H9 (cell line): ENCODE results near the gene CHST1. TPM values are rescaled to one million over a fixed set of nuclear protein-coding genes. Genes with fewer than 3 reads are reported as not detected.

Experiments used
- DNase-seq: peaks from one replicate; pipeline ENCODE4 v3.0.0-alpha.2; 2017
- H2AFZ ChIP-seq: one replicate; pipeline ENCODE4 v1.6.1; 2013; ENCODE audit warnings: mild to moderate bottlenecking, low read length, control low read depth, moderate library complexity
- H2AK5ac ChIP-seq: 2 replicates; pipeline ENCODE4 v1.6.1; 2013; ENCODE audit warnings: low read length, control low read depth, mixed read lengths; ENCODE audit not compliant: insufficient read length
- H2BK120ac ChIP-seq: one replicate; pipeline ENCODE4 v1.6.1; 2013; ENCODE audit warnings: low read depth, mild to moderate bottlenecking, low read length, control low read depth, inconsistent platforms; ENCODE audit not compliant: poor library complexity, severe bottlenecking
- H2BK12ac ChIP-seq: 2 replicates; pipeline ENCODE4 v1.6.1; 2013; ENCODE audit warnings: low read length, control low read depth, mixed read lengths, low read depth; ENCODE audit not compliant: insufficient read length
- H2BK15ac ChIP-seq: 2 replicates; pipeline ENCODE4 v1.6.1; 2013; ENCODE audit warnings: low read depth, low read length, control low read depth
- H2BK20ac ChIP-seq: one replicate; pipeline ENCODE4 v1.6.1; 2013; ENCODE audit warnings: low read depth, mild to moderate bottlenecking, low read length, control low read depth, inconsistent platforms; ENCODE audit not compliant: poor library complexity, severe bottlenecking
- H2BK5ac ChIP-seq: 2 replicates; pipeline ENCODE4 v1.6.1; 2013; ENCODE audit warnings: low read length, control low read depth, mixed read lengths; ENCODE audit not compliant: insufficient read length
- H3K14ac ChIP-seq: 2 replicates; pipeline ENCODE4 v1.6.1; 2013; ENCODE audit warnings: low read length, control low read depth; ENCODE audit not compliant: insufficient read depth
- H3K18ac ChIP-seq: 2 replicates; pipeline ENCODE4 v1.6.1; 2013; ENCODE audit warnings: low read depth, mild to moderate bottlenecking, mixed read lengths, low read length, control low read depth; ENCODE audit not compliant: insufficient read length
- H3K23ac ChIP-seq: 2 replicates; pipeline ENCODE4 v1.6.1; 2013; ENCODE audit warnings: low read length, control low read depth, mixed read lengths, low read depth; ENCODE audit not compliant: insufficient read length
- H3K23me2 ChIP-seq: 2 replicates; pipeline ENCODE4 v1.6.1; 2013; ENCODE audit warnings: low read depth, mild to moderate bottlenecking, mixed read lengths, low read length, control low read depth; ENCODE audit not compliant: insufficient read length, poor library complexity, severe bottlenecking
- H3K27ac ChIP-seq: 2 replicates; pipeline ENCODE4 v1.5.1; 2013; ENCODE audit warnings: low read length, control low read depth, mixed read lengths, low read depth; ENCODE audit not compliant: insufficient read length
- H3K27me3 ChIP-seq: 2 replicates; pipeline ENCODE4 v1.6.1; 2013; ENCODE audit warnings: low read length, control low read depth, inconsistent platforms; ENCODE audit not compliant: insufficient read depth
- H3K4ac ChIP-seq: 2 replicates; pipeline ENCODE4 v1.6.1; 2013; ENCODE audit warnings: low read depth, mild to moderate bottlenecking, control low read depth, inconsistent platforms, low read length, moderate library complexity
- H3K4me1 ChIP-seq: 2 replicates; pipeline ENCODE4 v1.6.1; 2013; ENCODE audit warnings: low read length, control low read depth, inconsistent platforms; ENCODE audit not compliant: insufficient read depth
- H3K4me2 ChIP-seq: 2 replicates; pipeline ENCODE4 v1.6.1; 2013; ENCODE audit warnings: low read length, control low read depth, mixed read lengths; ENCODE audit not compliant: insufficient read length, insufficient read depth
- H3K56ac ChIP-seq: 2 replicates; pipeline ENCODE4 v1.6.1; 2013; ENCODE audit warnings: low read depth, mild to moderate bottlenecking, mixed read lengths, low read length, control low read depth; ENCODE audit not compliant: insufficient read length
- H3K79me1 ChIP-seq: 2 replicates; pipeline ENCODE4 v1.6.1; 2013; ENCODE audit warnings: low read depth, mild to moderate bottlenecking, moderate library complexity, low read length, control low read depth, inconsistent platforms; ENCODE audit not compliant: insufficient read depth, poor library complexity, severe bottlenecking
- H3K79me2 ChIP-seq: 2 replicates; pipeline ENCODE4 v1.6.1; 2013; ENCODE audit warnings: low read length, control low read depth, inconsistent platforms; ENCODE audit not compliant: insufficient read depth
- H3K9ac ChIP-seq: 2 replicates; pipeline ENCODE4 v1.6.1; 2013; ENCODE audit warnings: low read length, control low read depth, mixed read lengths; ENCODE audit not compliant: insufficient read length; ENCODE audit errors: extremely low read depth
- H3K9me3 ChIP-seq: one replicate; pipeline ENCODE4 v1.6.1; 2013; ENCODE audit warnings: low read depth, low read length, inconsistent platforms; ENCODE audit not compliant: control insufficient read depth
- H3T11ph ChIP-seq: one replicate; pipeline ENCODE4 v1.6.1; 2013; ENCODE audit warnings: mild to moderate bottlenecking, low read length, control low read depth, inconsistent platforms
- H4K20me1 ChIP-seq: one replicate; pipeline ENCODE4 v1.6.1; 2013; ENCODE audit not compliant: control insufficient read depth, insufficient read length, insufficient read depth
- H4K5ac ChIP-seq: 2 replicates; pipeline ENCODE4 v1.6.1; 2013; ENCODE audit warnings: low read depth, mild to moderate bottlenecking, mixed read lengths, low read length, control low read depth; ENCODE audit not compliant: insufficient read length
- H4K8ac ChIP-seq: replicated peaks from 2 replicates; pipeline ENCODE4 v1.6.1; 2013; ENCODE audit warnings: low read length, control low read depth, mixed read lengths, low read depth; ENCODE audit not compliant: insufficient read length
- H4K91ac ChIP-seq: 2 replicates; pipeline ENCODE4 v1.6.1; 2013; ENCODE audit warnings: low read depth, mild to moderate bottlenecking, moderate library complexity, mixed read lengths, low read length, control low read depth; ENCODE audit not compliant: insufficient read length
- H3K27ac Mint-ChIP-seq, 3 experiments: 2 replicates in 2 of 3; 3 replicates in 1 of 3; pipeline ENCODE4 v1.8.0; 2020 to 2021; ENCODE audit warnings: mixed read lengths in 3 of 3, mild to moderate bottlenecking in 1 of 3, moderate library complexity in 1 of 3
- H3K27me3 Mint-ChIP-seq: 2 replicates; pipeline ENCODE4 v1.8.0; 2021; ENCODE audit warnings: low read depth, mild to moderate bottlenecking, moderate library complexity, mixed read lengths
- H3K36me3 Mint-ChIP-seq, 3 experiments: 2 replicates in 2 of 3; 3 replicates in 1 of 3; pipeline ENCODE4 v1.8.0; 2020 to 2021; ENCODE audit warnings: low read depth in 3 of 3, mixed read lengths in 3 of 3; ENCODE audit not compliant: insufficient read depth in 1 of 3
- H3K4me1 Mint-ChIP-seq, 2 experiments: 2 replicates each; pipeline ENCODE4 v1.8.0; 2020; ENCODE audit warnings: mixed read lengths in 2 of 2
- H3K4me3 Mint-ChIP-seq, 2 experiments: 2 replicates in 1 of 2; 3 replicates in 1 of 2; pipeline ENCODE4 v1.8.0; 2020 to 2021; ENCODE audit warnings: mild to moderate bottlenecking in 2 of 2, mixed read lengths in 2 of 2, moderate library complexity in 1 of 2
- H3K9me3 Mint-ChIP-seq, 2 experiments: 2 replicates in 1 of 2; 3 replicates in 1 of 2; pipeline ENCODE4 v1.8.0; 2020; ENCODE audit warnings: mild to moderate bottlenecking in 2 of 2, mixed read lengths in 2 of 2, moderate library complexity in 1 of 2
- CTCF ChIP-seq: fragments of 200-600 bp; sonication (generic); conservative IDR thresholded peaks from 3 replicates; pipeline ENCODE4 v1.8.0; 2021; ENCODE audit warnings: antibody characterized with exemption, mild to moderate bottlenecking
- WGBS: extraction: QIAGEN DNeasy Blood & Tissue Kit; methylation state at CpG from one replicate; pipeline ENCODE4 v1.1.7; 2013; ENCODE audit warnings: missing lambda C conversion rate, low lambda C conversion rate, mixed read lengths; ENCODE audit not compliant: insufficient read length; ENCODE audit errors: extremely low coverage; 5-methylcytosine and 5-hydroxymethylcytosine counted together
- microRNA-seq: library from miRNA; unstranded; fragments of <30 nt; microRNA quantifications from one replicate; pipeline ENCODE4, GENCODE V29; 2020; ENCODE audit warnings: borderline microRNAs expressed
- total RNA-seq: library from RNA; stranded (reverse); gene quantifications from 2 replicates; pipeline ENCODE4 v1.2.1, GENCODE V29; 2021

The CHST1 gene
- total RNA-seq, 1 experiment from 2014 or later, result 0.57 TPM

GRCh38 chr11:45599161-45599943, 66.1 kb downstream of the CHST1 start:
- Mint-ChIP-seq H3K4me3 (no peak overlapping the region), H3K27me3 (peaks cover 25% of the 10 kb centered on the region), H3K9me3 (no peaks in the 10 kb centered on the region; a peak in 1 of 5 replicates), H3K36me3 (no peaks in the 10 kb centered on the region), H3K27ac (no peak overlapping the region), H3K4me1 (peaks cover 0 to 6% of the 10 kb centered on the region in 2 experiments; a peak in 2 of 4 replicates)
- Histone ChIP-seq H3K4me1 (no peaks in the 10 kb centered on the region), H3K79me2 (no peaks in the 10 kb centered on the region), H3K27me3 (no peaks in the 10 kb centered on the region), H4K5ac (no peak overlapping the region), H3K14ac (no peak overlapping the region), H4K8ac (no peak overlapping the region), H3K56ac (no peak overlapping the region), H2BK15ac (no peak overlapping the region), H2BK5ac (no peak overlapping the region), H3K79me1 (no peaks in the 10 kb centered on the region), H2AFZ (no peak overlapping the region), H3K9ac (no peak overlapping the region), H3K23me2 (no peaks in the 10 kb centered on the region), H3K9me3 (no peaks in the 10 kb centered on the region), H2BK20ac (no peak overlapping the region), H2BK12ac (no peak overlapping the region), H3K18ac (no peak overlapping the region), H4K91ac (no peak overlapping the region), H2BK120ac (no peak overlapping the region), H3K23ac (no peak overlapping the region), H3K4me2 (no peak overlapping the region), H4K20me1 (no peaks in the 10 kb centered on the region), H2AK5ac (no peak overlapping the region), H3K27ac (no peak overlapping the region), H3T11ph (no peak overlapping the region), H3K4ac (no peak overlapping the region)
- WGBS, result no CpG with 5 or more reads among the region's 11 CpGs
- DNase-seq, result no peak
- no peak for TF ChIP-seq CTCF

Small RNA genes within 50 kb of the gene (microRNA-seq; reads per million reads assigned to microRNA genes)
- not detected for gene MIR7154

Other genes starting within 250 kb of the CHST1 start
- 8.9 and 10.4 TPM in 2 replicates for gene SLC35C1, start 139.5 kb upstream of the CHST1 start, total RNA-seq
- 14.4 and 14.5 TPM in 2 replicates for gene CRY2, start 181.9 kb upstream of the CHST1 start, total RNA-seq
- gene MAPK8IP1, start 220.0 kb upstream of the CHST1 start, total RNA-seq, result 30.1 and 30.2 TPM in 2 replicates
- 2.1 and 2.2 TPM in 2 replicates for gene FREY1, start 241.6 kb upstream of the CHST1 start, total RNA-seq